Parathyroid adenoma (tissue), 2 donors: ENCODE data around the gene POLR3A.

Experiments
- H2AFZ ChIP-seq: fragments of 300-600 bp; sonication (generic); one replicate; pipeline ENCODE4 v1.7.0; 2017; ENCODE audit warnings: antibody characterized with exemption, mild to moderate bottlenecking
- H3K27ac ChIP-seq: fragments of 300-600 bp; sonication (generic); one replicate; pipeline ENCODE4 v1.7.0; 2017
- H3K27me3 ChIP-seq: fragments of 300-600 bp; sonication (generic); one replicate; pipeline ENCODE4 v1.7.0; 2017; ENCODE audit warnings: low read length; ENCODE audit not compliant: control insufficient read depth, insufficient read depth
- H3K36me3 ChIP-seq: fragments of 300-600 bp; sonication (generic); one replicate; pipeline ENCODE4 v1.7.0; 2017; ENCODE audit warnings: low read length; ENCODE audit not compliant: control insufficient read depth, insufficient read depth
- H3K4me1 ChIP-seq: fragments of 300-600 bp; sonication (generic); one replicate; pipeline ENCODE4 v1.7.0; 2017; ENCODE audit warnings: control low read depth
- H3K4me2 ChIP-seq: fragments of 300-600 bp; sonication (generic); one replicate; pipeline ENCODE4 v1.7.0; 2017; ENCODE audit warnings: low read length
- H3K4me3 ChIP-seq: fragments of 300-600 bp; sonication (generic); one replicate; pipeline ENCODE4 v1.7.0; 2017; ENCODE audit warnings: low read depth, low read length
- H3K79me2 ChIP-seq: fragments of 300-600 bp; sonication (generic); one replicate; pipeline ENCODE4 v1.7.0; 2017; ENCODE audit warnings: control low read depth
- H3K9ac ChIP-seq: fragments of 300-600 bp; sonication (generic); one replicate; pipeline ENCODE4 v1.7.0; 2017; ENCODE audit warnings: mild to moderate bottlenecking
- H3K9me3 ChIP-seq: fragments of 300-600 bp; sonication (generic); one replicate; pipeline ENCODE4 v1.7.0; 2017; ENCODE audit warnings: low read length; ENCODE audit not compliant: control insufficient read depth
- TF ChIP-seq, protein P1 (sequence below): fragments of 300-600 bp; sonication (generic); IDR thresholded peaks from one replicate; pipeline ENCODE4 v1.7.0; 2017; ENCODE audit warnings: antibody characterized with exemption, mild to moderate bottlenecking
- donor health status: primary hyperparathyroidism.

Gene POLR3A

GRCh38 chr10:77981281-77981680 is 48.0 kb downstream of the POLR3A start:
- Histone ChIP-seq H3K4me1 (no peaks in the 10 kb centered on the region), H3K9me3 (no peaks in the 10 kb centered on the region), H3K36me3 (no peaks in the 10 kb centered on the region), H3K4me2 (no peak overlapping the region), H3K4me3 (no peak overlapping the region), H3K27me3 (no peaks in the 10 kb centered on the region), H3K27ac (no peak overlapping the region), H3K79me2 (no peaks in the 10 kb centered on the region), H3K9ac (no peak overlapping the region), H2AFZ (no peak overlapping the region)
- TF ChIP-seq, protein P1, sequence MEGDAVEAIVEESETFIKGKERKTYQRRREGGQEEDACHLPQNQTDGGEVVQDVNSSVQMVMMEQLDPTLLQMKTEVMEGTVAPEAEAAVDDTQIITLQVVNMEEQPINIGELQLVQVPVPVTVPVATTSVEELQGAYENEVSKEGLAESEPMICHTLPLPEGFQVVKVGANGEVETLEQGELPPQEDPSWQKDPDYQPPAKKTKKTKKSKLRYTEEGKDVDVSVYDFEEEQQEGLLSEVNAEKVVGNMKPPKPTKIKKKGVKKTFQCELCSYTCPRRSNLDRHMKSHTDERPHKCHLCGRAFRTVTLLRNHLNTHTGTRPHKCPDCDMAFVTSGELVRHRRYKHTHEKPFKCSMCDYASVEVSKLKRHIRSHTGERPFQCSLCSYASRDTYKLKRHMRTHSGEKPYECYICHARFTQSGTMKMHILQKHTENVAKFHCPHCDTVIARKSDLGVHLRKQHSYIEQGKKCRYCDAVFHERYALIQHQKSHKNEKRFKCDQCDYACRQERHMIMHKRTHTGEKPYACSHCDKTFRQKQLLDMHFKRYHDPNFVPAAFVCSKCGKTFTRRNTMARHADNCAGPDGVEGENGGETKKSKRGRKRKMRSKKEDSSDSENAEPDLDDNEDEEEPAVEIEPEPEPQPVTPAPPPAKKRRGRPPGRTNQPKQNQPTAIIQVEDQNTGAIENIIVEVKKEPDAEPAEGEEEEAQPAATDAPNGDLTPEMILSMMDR = no peak

DNA sequence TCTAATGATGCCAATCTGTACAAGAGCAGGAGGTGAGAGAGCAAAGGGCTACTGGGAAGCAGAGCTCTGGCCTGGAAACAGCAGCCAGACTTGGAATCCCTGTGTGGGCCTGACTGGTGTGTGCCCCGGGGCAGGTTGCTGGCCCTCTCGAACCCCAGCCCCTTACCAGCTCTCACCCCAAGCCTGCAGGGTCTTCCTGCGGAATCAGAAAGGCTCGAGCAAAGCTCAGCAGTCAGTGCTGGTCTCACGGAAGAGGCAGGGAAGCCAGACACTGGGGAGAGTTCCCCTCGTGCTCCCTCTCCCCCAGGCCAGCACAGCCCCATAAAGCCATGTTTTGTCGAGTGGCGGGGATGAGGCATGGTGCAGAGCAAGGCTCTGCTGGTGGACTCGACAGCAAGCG is 50.1 kb downstream of the POLR3A start:
- Histone ChIP-seq H3K9me3 (no peaks in the 10 kb centered on the region), H3K79me2 (no peaks in the 10 kb centered on the region), H3K27ac (no peak overlapping the region), H3K9ac (no peak overlapping the region), H2AFZ (no peak overlapping the region), H3K36me3 (no peaks in the 10 kb centered on the region), H3K4me1 (no peaks in the 10 kb centered on the region), H3K4me3 (no peak overlapping the region), H3K4me2 (no peak overlapping the region), H3K27me3 (no peaks in the 10 kb centered on the region)
- TF ChIP-seq, protein P1 = no peak

- Histone ChIP-seq H3K9ac (no peak overlapping the region), H3K79me2 (no peaks in the 10 kb centered on the region), H3K9me3 (no peaks in the 10 kb centered on the region), H3K4me3 (no peak overlapping the region), H3K27me3 (no peaks in the 10 kb centered on the region), H3K4me1 (no peaks in the 10 kb centered on the region), H3K27ac (no peak overlapping the region), H2AFZ (no peak overlapping the region), H3K36me3 (no peaks in the 10 kb centered on the region), H3K4me2 (no peak overlapping the region)
- TF ChIP-seq, protein P1 = no peak
Observed at GRCh38 chr10:77978360-77978759, 51.0 kb downstream of the POLR3A start.

- Histone ChIP-seq H3K27me3 (no peaks in the 10 kb centered on the region), H3K79me2 (no peaks in the 10 kb centered on the region), H3K36me3 (no peaks in the 10 kb centered on the region), H3K4me1 (no peaks in the 10 kb centered on the region), H3K4me3 (no peak overlapping the region), H3K27ac (no peak overlapping the region), H2AFZ (no peak overlapping the region), H3K9ac (no peak overlapping the region), H3K9me3 (no peaks in the 10 kb centered on the region), H3K4me2 (no peak overlapping the region)
- TF ChIP-seq, protein P1 = no peak
Observed at GRCh38 chr10:77977934-77978333, 51.4 kb downstream of the POLR3A start.

GRCh38 chr10:77977016-77977415 is 52.3 kb downstream of the POLR3A start:
- Histone ChIP-seq H3K9ac (no peak overlapping the region), H3K27me3 (no peaks in the 10 kb centered on the region), H3K4me2 (no peak overlapping the region), H2AFZ (no peak overlapping the region), H3K4me3 (no peak overlapping the region), H3K4me1 (no peaks in the 10 kb centered on the region), H3K36me3 (no peaks in the 10 kb centered on the region), H3K9me3 (no peaks in the 10 kb centered on the region), H3K79me2 (no peaks in the 10 kb centered on the region), H3K27ac (no peak overlapping the region)
- TF ChIP-seq, protein P1 = no peak
